AG09319 (cell line): ENCODE data around the gene SAP30BP.

Source experiments
- DNase-seq: peaks from one replicate; pipeline ENCODE4 v3.0.0-alpha.2; 2010; ENCODE audit warnings: low read depth; ENCODE audit errors: extremely low read depth
- TF ChIP-seq, protein P1 (sequence below): IDR thresholded peaks from 2 replicates; pipeline ENCODE4 v1.5.1; 2011; ENCODE audit warnings: low read depth, mild to moderate bottlenecking, inconsistent platforms, low read length, moderate library complexity

The SAP30BP gene

DNA sequence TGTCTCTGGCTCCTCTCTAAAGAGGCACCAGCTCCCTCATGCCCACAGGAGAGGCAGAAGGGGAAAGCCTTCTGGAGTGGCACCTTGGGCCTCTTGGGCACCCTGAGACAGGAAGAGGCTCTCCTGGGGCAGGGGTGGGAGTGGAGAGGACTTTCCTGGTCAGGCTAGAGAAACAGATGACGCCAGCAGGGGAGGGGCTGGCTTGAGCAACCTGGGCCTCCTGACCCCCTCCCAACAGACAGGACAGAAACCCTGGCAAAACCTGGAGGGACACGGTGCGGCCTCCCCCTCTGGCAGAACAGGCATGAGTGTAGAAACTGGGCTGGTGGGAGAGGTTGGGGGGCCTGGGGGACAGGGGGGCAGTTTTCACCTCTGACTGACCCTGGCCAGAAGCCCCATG, 27.8 kb upstream of the SAP30BP start:
- DNase-seq, result no peak
- TF ChIP-seq, protein P1, sequence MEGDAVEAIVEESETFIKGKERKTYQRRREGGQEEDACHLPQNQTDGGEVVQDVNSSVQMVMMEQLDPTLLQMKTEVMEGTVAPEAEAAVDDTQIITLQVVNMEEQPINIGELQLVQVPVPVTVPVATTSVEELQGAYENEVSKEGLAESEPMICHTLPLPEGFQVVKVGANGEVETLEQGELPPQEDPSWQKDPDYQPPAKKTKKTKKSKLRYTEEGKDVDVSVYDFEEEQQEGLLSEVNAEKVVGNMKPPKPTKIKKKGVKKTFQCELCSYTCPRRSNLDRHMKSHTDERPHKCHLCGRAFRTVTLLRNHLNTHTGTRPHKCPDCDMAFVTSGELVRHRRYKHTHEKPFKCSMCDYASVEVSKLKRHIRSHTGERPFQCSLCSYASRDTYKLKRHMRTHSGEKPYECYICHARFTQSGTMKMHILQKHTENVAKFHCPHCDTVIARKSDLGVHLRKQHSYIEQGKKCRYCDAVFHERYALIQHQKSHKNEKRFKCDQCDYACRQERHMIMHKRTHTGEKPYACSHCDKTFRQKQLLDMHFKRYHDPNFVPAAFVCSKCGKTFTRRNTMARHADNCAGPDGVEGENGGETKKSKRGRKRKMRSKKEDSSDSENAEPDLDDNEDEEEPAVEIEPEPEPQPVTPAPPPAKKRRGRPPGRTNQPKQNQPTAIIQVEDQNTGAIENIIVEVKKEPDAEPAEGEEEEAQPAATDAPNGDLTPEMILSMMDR, result no peak

DNA sequence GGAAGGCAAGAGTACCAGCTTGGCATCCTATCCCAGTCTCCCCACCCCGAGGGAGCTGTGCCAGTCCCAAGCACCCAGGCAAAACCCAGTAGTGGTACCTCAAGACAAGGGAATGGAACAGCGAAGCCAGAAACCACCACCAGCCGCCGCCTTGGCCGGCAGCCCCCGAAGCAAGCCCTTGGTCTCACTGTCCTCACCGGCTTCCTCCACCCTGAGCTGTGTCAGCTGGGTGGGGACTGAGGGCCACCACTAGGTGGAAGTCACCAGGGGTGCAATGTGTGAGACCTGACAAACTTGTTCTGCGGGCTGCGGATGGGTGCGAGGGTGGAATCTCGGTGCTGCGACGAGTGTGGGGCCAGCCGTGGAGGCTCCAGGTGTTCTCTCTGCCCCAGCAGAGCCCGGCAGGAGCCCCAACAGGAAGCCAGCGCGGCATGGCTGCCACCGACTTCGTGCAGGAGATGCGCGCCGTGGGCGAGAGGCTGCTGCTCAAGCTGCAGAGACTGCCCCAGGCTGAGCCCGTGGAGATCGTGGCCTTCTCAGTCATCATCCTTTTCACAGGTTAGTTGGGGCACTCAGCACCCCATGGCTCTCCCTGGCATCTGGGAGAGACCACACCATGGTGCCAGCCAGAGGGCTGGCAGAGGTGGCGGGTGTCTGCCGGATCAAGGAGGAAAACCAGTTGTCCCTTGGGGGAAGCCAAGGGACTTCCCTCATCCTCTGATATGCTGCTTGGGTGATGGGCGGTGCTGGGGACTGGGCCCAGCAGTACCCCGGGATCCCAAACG, 27.2 kb upstream of the SAP30BP start:
- TF ChIP-seq, protein P1, result no peak
- DNase-seq, result no peak

DNA sequence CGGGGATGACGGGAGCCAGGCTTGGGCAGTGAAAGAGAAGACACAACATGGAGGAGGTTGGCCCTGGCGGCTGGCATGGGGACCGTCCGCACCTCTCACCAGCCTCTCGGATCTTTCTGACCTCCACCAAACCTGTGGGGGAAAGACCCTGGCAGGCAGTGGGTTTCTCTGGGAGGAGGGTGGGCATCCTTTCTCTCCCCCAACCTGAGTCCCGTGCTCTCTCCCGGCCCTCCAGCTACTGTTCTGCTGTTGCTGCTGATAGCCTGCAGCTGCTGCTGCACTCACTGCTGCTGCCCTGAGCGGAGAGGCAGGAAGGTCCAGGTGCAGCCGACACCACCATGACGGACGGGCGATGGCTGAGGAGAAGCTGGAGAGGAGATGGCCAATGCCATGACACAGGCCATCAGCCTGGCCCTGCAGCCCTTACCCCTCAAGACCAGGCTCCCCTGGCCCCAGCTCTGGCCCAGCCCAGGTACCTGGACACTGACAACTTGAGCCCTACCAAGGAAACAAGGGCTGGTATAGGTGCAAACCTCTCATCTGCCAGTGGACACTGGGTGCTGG, 26.5 kb upstream of the SAP30BP start:
- no peak for DNase-seq
- TF ChIP-seq, protein P1, result no peak

DNA sequence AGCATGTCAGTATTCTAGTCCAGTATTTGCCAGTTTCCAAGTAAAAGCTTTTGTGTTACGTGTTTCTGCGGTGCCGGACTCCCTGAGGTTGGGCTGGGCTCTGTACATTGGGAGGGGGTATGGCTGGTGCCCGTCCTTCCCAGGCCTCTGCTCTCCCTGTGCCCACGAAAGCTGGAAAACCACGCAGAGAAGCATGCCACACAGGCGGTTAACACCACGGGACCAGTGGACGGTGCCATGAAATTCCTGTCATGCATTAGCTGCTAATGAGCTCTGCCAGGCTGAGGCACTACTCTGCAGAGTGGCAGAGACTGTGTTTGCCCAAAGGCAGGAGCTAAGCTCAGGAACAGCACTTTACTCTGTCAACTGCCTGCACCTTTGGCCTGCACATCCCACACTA, 25.8 kb upstream of the SAP30BP start:
- TF ChIP-seq, protein P1, result no peak
- DNase-seq, result no peak

DNA sequence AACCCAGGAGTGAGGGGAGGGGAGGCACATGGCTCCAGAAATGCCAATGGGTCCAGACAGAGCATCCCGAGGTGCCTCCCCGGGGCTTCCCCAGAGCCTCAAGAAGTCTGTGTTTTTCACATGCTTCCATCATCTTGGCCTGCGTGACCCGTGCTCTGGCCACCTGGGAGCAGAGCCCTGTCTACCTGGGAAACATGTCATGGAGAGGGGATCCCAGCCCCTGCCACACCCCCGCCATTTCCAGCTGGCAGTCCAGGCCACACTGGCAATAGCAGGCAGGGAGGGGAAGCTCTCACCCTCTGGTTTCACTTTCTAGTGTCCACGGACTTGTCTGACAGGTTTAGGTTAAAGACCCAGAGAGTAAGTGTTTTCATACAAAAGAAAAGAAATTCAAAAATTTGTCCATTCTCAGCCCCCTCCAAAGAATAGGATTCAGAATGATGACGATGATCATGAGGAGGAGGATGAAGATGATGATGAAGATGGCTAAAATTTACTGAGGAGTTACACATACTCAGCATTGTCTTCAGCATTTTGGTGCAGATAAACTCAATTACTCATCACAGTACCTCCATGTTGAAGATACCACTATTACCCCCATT, 24.9 kb upstream of the SAP30BP start:
- DNase-seq, result no peak
- TF ChIP-seq, protein P1, result no peak

DNA sequence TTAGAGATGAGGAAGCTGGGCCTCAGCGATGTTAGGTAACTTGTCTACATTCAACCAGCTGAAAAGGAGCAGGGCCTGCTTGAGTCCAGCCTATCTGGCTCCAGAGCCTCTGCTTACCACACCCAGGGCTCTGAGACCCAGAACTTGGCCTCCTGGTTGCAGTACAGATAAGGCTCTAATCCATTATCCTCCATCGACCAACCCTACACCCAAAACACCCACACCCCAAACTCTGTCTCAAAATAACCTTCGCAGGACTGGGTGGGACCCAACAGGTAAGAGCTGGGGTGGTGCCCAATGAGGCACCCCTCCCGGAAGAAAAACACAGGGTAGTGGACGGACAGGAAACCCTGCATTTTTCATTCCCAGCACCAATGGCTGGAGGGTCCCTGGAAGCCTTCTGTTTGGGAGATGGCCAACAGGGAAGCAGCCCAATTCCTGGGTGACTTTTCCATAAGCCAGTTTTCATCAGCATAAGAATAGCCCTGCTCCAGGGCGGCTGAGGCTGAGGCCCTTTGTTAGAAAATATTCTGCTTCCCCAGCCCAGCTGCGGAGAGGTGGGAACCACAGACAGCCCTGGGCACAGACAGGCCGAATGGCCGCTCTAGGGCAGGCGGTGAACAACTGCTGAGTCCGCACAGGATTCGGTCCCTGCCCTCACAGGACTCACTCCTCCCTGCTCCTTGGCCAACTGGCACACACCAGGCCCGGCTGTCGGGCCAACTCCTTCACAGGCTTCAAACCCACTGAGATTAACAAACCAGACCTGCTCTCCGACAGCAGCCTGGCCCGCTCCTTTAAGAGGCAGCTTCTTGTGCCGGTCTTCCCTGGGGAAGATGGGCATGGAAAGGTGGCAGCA, 24.1 kb upstream of the SAP30BP start:
- DNase-seq, result no peak
- TF ChIP-seq, protein P1, result no peak
